HEK293 (cell line): ENCODE results near the gene FASN.

Source experiments
- KLF10 ChIP-seq: fragments of 450-650 bp; IDR thresholded peaks from 2 replicates; pipeline ENCODE4 v1.5.1; 2018; ENCODE audit warnings: missing biosample characterization, mild to moderate bottlenecking, missing genetic modification characterization
- TF ChIP-seq, protein P1 (sequence below): fragments of 450-650 bp; formaldehyde crosslinking; IDR thresholded peaks from 2 replicates; pipeline ENCODE4 v1.5.1; 2016; ENCODE audit warnings: missing biosample characterization, missing genetic modification characterization
- TF ChIP-seq, protein P2 (sequence below): fragments of 450-650 bp; formaldehyde crosslinking; IDR thresholded peaks from 2 replicates; pipeline ENCODE4 v1.5.1; 2016; ENCODE audit warnings: missing biosample characterization, missing genetic modification characterization

- no peak for TF ChIP-seq KLF10
- TF ChIP-seq, protein P1, sequence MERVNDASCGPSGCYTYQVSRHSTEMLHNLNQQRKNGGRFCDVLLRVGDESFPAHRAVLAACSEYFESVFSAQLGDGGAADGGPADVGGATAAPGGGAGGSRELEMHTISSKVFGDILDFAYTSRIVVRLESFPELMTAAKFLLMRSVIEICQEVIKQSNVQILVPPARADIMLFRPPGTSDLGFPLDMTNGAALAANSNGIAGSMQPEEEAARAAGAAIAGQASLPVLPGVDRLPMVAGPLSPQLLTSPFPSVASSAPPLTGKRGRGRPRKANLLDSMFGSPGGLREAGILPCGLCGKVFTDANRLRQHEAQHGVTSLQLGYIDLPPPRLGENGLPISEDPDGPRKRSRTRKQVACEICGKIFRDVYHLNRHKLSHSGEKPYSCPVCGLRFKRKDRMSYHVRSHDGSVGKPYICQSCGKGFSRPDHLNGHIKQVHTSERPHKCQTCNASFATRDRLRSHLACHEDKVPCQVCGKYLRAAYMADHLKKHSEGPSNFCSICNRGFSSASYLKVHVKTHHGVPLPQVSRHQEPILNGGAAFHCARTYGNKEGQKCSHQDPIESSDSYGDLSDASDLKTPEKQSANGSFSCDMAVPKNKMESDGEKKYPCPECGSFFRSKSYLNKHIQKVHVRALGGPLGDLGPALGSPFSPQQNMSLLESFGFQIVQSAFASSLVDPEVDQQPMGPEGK (tag by site-specific recombination), result no peak
- TF ChIP-seq, protein P2, sequence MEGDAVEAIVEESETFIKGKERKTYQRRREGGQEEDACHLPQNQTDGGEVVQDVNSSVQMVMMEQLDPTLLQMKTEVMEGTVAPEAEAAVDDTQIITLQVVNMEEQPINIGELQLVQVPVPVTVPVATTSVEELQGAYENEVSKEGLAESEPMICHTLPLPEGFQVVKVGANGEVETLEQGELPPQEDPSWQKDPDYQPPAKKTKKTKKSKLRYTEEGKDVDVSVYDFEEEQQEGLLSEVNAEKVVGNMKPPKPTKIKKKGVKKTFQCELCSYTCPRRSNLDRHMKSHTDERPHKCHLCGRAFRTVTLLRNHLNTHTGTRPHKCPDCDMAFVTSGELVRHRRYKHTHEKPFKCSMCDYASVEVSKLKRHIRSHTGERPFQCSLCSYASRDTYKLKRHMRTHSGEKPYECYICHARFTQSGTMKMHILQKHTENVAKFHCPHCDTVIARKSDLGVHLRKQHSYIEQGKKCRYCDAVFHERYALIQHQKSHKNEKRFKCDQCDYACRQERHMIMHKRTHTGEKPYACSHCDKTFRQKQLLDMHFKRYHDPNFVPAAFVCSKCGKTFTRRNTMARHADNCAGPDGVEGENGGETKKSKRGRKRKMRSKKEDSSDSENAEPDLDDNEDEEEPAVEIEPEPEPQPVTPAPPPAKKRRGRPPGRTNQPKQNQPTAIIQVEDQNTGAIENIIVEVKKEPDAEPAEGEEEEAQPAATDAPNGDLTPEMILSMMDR, result no peak
Observed at GRCh38 chr17:82126556-82127314, 28.7 kb upstream of the FASN start.
